GM13976 (cell line): Measurements from ENCODE around the gene POLR2L.

Experiments
- DNase-seq: peaks from one replicate; pipeline ENCODE4 v3.0.0; 2012; ENCODE audit warnings: low spot score
- in situ Hi-C: fragments of 300-500 bp; cut with MboI; formaldehyde crosslinking; loops from one replicate; pipeline ENCODE4 v1.12.0; 2022; ENCODE audit warnings: low sequenced_read_pairs, mixed read lengths, inconsistent platforms; ENCODE audit not compliant: unreplicated experiment
- TF ChIP-seq, protein P1 (sequence below): IDR thresholded peaks from 2 replicates; pipeline ENCODE4 v1.5.1; 2012; ENCODE audit warnings: borderline replicate concordance, mild to moderate bottlenecking; ENCODE audit not compliant: insufficient read depth; ENCODE audit errors: extremely low read depth, missing control alignments, control extremely low read depth

Gene POLR2L

DNA sequence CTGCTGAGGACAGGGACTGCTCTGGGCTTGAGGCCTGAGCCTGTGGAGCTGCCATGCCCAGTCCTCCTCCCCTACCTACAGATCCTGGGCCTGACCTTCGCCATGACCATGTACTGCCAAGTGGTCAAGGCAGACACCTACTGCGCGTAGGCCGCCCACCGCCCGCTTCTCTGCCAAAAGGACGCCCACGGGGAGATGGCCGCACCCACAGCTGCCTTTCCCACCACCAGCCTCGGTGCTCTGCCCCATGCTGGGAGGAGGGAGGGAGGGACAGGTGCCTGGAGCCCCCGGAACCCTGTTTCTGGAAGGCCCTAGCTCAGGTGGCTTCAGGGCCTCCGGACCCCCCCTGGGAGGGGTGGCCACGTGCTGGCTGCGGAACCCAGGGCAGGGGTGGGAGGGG is 24.2 kb upstream of the POLR2L start:
- no peak for DNase-seq
- TF ChIP-seq, protein P1, sequence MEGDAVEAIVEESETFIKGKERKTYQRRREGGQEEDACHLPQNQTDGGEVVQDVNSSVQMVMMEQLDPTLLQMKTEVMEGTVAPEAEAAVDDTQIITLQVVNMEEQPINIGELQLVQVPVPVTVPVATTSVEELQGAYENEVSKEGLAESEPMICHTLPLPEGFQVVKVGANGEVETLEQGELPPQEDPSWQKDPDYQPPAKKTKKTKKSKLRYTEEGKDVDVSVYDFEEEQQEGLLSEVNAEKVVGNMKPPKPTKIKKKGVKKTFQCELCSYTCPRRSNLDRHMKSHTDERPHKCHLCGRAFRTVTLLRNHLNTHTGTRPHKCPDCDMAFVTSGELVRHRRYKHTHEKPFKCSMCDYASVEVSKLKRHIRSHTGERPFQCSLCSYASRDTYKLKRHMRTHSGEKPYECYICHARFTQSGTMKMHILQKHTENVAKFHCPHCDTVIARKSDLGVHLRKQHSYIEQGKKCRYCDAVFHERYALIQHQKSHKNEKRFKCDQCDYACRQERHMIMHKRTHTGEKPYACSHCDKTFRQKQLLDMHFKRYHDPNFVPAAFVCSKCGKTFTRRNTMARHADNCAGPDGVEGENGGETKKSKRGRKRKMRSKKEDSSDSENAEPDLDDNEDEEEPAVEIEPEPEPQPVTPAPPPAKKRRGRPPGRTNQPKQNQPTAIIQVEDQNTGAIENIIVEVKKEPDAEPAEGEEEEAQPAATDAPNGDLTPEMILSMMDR = no peak
- in situ Hi-C loops = no loop called here

DNA sequence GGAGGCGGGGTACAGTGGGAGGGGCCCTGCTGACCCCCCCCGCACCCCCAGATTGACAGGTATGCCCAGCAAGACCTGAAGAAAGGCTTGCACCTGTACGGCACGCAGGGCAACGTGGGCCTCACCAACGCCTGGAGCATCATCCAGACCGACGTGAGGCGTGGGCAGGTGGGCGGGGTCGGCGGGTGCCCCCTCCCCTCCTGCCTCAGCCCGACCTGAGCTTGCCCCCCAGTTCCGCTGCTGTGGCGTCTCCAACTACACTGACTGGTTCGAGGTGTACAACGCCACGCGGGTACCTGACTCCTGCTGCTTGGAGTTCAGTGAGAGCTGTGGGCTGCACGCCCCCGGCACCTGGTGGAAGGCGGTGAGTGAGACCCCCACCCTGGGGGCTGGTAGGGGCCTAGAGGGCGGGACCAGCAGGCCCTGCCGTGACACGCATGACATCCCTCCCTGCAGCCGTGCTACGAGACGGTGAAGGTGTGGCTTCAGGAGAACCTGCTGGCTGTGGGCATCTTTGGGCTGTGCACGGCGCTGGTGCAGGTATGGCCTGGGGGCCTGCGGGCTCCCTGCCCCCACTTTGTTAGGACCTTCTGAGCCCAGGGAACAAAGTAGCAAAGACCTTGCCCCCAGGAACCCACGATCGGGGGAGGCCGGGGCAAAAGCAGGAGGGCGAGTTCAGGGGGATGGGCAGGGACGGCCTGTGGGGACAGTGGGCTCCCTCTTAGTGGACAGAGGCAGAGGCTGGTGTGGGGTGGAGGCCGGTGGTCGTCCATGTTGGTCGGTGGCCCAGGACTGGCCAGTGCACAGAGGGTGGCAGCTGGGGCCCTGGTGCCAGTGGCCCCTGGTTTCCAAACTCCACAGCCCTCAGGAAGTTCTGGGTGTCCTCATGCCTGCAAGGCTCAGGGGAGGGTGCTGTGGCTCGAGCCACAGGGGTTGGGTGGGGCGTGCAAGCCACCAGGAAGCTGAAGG is 23.4 kb upstream of the POLR2L start:
- in situ Hi-C loops = no loop called here
- DNase-seq = no peak
- TF ChIP-seq, protein P1 = no peak

DNA sequence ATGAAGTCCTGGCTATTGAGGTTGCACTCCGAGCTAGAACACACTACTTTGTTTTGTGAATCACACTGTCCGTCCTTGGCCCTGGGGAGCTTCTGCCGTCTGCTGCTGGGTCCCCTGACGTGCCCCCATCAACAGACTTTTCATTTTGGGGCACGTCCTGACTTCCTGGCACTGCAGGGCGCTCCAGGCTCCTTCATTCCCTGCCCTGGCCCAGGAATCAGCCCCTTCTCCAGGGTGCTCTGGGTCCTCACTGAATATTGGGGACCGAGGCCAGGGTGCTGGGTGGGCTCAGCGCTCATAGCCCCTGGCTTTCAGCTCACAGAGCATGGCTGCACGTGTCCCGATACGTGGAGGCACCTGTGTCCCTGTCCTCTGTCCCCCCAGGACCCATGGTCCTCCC is 22.6 kb upstream of the POLR2L start:
- DNase-seq = no peak
- TF ChIP-seq, protein P1 = no peak
- in situ Hi-C loops = no loop called here

DNA sequence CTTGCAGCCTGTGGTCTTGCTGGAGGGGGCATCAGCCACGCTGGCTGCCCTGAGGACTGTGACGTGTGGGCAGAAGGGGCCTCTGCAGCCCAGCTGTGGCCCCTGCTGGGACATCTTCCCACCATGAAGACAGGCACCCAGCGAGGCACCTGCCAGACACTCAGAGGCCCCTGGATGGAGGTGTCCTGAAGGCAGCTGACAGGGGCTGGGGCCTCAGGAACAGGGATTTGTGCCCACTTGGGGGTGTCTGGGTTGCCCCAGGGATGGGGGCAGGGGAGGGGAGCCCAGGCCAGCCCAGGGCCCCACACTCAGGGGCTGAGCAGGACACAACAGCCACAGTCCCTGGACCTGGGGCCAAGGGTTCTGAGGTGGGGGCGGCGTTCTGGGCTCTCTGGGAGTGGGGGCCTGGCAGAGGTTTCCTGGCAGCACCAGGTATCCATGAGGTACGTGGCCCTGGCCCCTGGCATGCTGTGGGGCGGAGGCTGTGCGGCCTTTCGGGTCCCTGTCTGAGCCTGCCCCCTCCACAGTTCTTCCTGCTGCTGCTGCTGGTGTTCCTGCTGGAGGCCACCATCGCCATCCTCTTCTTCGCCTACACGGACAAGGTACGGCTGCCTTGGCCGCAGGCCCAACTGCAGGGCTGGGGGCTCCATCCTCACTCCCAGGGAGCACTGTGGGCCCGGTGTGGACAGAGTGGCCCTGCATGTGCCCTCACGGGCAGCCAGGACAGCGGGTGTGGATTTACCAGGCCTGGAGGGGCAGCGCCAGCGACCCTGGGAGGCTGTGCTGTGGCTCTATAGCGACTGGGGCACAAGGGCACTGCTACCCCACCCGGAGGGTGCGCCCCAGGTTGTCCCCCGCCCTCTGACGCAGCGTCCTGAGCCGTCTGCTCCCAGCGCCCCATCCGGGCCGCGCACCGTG is 21.8 kb upstream of the POLR2L start:
- TF ChIP-seq, protein P1 = no peak
- in situ Hi-C loops = no loop called here

DNA sequence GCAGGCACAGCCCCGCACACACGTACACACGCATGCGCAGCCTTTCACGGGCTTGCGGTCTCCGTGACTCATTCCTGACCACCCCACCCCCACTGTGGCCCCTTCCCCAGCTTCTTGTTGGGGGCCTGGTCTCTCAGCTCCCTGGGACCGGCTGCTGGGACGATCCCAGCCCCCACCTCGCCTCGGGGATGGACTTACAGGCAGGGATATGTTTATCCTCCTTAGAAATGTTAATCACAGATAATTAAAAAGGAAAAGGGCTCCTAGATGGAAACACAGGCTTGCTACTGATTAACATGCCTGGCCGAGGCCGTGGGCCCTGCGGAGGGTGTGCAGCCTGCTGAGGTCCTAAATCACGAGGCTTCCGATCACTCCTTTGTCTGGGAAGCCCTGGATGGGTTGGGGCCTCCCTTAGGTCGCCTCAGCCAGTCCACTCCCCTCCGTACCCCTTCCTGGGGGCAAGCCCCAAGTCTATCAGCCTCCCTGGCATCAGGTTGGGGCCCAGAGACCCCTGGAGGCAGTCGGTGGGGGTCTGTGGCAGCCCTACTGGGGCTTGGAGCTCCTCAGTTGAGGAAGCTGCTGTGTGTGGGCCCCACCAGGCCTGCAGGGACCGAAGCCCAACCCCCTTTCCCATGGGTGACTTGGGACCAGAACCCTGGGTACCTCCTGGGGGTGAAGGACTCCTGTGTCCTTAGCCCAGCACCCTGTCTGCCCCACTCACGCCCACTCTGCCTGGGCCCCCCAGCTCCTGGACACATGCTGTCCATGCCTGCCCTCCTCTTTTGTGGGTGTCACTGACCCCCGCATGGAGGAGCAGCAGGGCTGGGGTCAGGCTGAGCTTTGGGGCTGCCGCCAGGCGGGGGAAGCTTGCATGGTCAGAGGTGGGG is 20.9 kb upstream of the POLR2L start:
- in situ Hi-C loops = no loop called here
- no peak for DNase-seq
- TF ChIP-seq, protein P1 = no peak

More for the DNA sequence above, 21.8 kb upstream of the POLR2L start:
- DNase-seq = no peak

DNA sequence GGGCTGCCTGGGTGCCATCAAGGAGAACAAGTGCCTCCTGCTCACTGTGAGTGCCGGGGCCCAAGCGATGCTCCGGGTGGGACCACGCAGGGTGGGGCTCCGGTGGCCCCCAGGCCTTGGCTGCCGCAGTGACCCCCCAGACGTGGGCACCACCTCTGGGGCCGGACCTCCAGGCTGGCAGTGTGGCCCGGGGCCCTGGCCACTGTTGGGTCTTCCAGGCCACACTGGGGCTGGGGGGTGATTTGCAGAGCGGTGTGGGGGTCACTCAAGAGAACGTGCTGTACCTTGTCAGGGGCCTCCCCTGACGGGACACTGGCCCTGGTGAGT is 20.3 kb upstream of the POLR2L start:
- in situ Hi-C loops = no loop called here
- TF ChIP-seq, protein P1 = no peak
- no peak for DNase-seq
